Thoracic aorta endothelial cell (primary cell): ENCODE data around the gene CCDC86. TPM values are rescaled to one million over a fixed set of nuclear protein-coding genes. Genes with fewer than 3 reads are reported as not detected.

Experiments
- total RNA-seq: library from RNA; depleted of rRNA; stranded (reverse); fragments of >200 nt; gene quantifications from 2 replicates; pipeline ENCODE4 v1.2.3, GENCODE V29; 2012

CCDC86 gene
- total RNA-seq = 48.9 and 53.3 TPM in 2 replicates

DNA sequence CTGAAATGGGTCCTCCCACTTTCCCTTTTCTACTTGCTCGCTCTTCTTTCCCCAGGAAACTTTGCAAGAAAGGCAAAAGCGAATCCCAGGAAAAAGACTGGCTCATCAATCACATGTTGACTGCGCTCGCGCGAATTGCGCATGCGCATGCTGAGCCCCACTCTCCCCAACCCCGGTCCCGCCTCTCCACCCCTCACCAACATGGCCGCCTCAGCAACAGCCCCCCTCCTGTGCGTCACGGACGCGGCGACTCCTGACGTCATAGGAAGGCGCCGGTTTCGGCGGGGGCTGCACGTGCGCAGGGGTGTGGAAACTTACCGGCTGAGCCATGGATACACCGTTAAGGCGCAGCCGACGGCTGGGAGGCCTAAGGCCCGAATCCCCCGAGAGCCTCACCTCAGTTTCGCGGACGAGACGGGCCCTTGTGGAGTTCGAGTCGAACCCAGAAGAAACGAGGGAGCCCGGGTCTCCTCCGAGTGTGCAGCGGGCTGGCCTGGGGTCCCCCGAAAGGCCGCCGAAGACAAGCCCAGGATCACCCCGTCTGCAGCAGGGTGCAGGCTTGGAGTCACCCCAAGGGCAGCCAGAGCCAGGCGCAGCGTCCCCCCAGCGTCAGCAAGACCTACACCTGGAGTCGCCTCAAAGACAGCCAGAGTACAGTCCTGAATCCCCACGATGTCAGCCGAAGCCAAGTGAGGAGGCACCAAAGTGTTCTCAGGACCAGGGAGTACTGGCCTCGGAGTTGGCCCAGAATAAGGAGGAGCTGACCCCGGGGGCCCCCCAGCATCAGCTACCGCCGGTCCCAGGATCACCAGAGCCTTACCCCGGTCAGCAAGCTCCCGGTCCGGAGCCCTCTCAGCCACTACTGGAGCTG is at the start of gene CCDC86:
Gene CCDC86, plus strand, starts transcription at position 317 of the 871 bp plus-strand sequence. Its CDS starts 12 bp downstream, at position 329.

GRCh38 chr11:60855726-60856633 is 14.1 kb downstream of the CCDC86 start, which contains the start of gene PTGDR2:
PTGDR2 (minus strand) TSS chr11:60855950; CDS start chr11:60853722, 2,228 bp downstream.

GRCh38 chr11:60866911-60867870 is 25.3 kb downstream of the CCDC86 start, which contains the start of gene ZP1:
ZP1 (plus strand) TSS chr11:60867542; CDS start chr11:60867562, 20 bp downstream.

Other genes starting within 250 kb of the CCDC86 start
- gene MS4A8, start 142.5 kb upstream of the CCDC86 start, total RNA-seq = not detected in 2 replicates
- not detected in 2 replicates for gene MS4A18, start 117.4 kb upstream of the CCDC86 start, total RNA-seq
- not detected in 2 replicates for gene MS4A15, start 85.2 kb upstream of the CCDC86 start, total RNA-seq
- gene MS4A10, start 56.8 kb upstream of the CCDC86 start, total RNA-seq = not detected in 2 replicates
- under 0.01 TPM in 1 of 2 replicates, not detected in the other for gene PTGDR2, start 13.8 kb downstream of the CCDC86 start, total RNA-seq
- not detected in 2 replicates for gene ZP1, start 25.4 kb downstream of the CCDC86 start, total RNA-seq
- gene PRPF19, start 64.5 kb downstream of the CCDC86 start, total RNA-seq = 90.8 and 113 TPM in 2 replicates
- gene TMEM109, start 72.0 kb downstream of the CCDC86 start, total RNA-seq = 94.9 and 113 TPM in 2 replicates
- 45.2 and 49.5 TPM in 2 replicates for gene TMEM132A, start 82.3 kb downstream of the CCDC86 start, total RNA-seq
- gene SLC15A3, start 110.1 kb downstream of the CCDC86 start, total RNA-seq = 2.1 and 2.7 TPM in 2 replicates
- not detected in 2 replicates for gene CD6, start 129.6 kb downstream of the CCDC86 start, total RNA-seq